ENCODE results near the gene PYM1. TPM values are rescaled to one million over a fixed set of nuclear protein-coding genes. Genes with fewer than 3 reads are reported as not detected.

PYM1 gene
- total and polyA plus RNA-seq, 2 of the 13 experiments (the other 11 are each of a cell fraction or from before 2014, with no cell fraction given) = 44.0 to 51.8 TPM

DNA sequence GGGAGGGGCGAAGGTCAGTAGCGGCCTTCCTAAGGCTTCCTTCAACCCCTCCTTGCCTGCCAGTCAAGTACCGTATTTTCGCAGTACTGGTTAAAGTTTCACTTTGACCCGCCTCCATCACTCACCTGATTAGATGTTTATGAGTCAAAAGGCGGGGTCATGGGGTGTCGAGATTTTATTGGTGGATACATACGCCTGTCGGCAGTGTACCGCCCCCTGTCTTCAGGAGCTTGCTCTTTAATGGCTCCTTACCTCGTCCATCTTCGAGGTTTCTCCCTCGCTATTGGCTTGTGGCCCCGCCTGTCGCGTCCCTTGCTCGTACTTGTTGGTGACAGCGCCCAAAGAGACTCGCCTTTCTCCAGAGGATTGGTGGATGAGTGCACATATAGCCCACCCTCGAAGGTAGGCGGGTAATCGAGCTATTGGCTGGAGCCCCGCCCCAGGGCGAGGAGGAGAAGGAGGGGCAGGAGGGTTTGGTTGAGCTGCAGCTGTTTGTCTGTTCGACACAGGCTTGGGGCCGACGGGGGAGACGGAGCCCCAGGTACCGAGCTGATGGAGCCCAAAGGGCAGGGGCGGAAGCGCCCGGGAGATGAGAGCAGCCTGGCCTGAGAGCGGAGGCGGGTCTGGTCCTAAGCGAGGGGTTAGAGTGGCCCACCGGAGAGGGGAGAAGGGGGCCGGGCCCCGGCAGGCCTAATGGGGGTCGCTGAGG, 46.1 kb upstream of the PYM1 start, which contains the start of gene RAB5B (continued):
- TF ChIP-seq ZBTB40 (IDR thresholded peaks at IDR 0.05) (no peak), ZBTB40 (CRISPR knock-in tag; IDR thresholded peaks at IDR 0.05) (peak; percentile 68; the same call in 1 of the 2 replicates), ZNF773 (CRISPR knock-in tag; IDR thresholded peaks at IDR 0.05; ENCODE audit: borderline replicate concordance) (peak; percentile 70; the same call in 1 of the 2 replicates), NR2F6 (IDR thresholded peaks at IDR 0.05) (peak; percentile 39; the same call in 1 of the 2 replicates), NR2F6 (CRISPR knock-in tag; IDR thresholded peaks at IDR 0.05) (peak; percentile 26; the same call in 1 of the 2 replicates), HOXA3 (CRISPR knock-in tag; IDR thresholded peaks at IDR 0.05) (peak; percentile 59; the same call in 1 of the 2 replicates), SP4 (CRISPR knock-in tag; IDR thresholded peaks at IDR 0.05) (peak; percentile 100), WIZ (CRISPR knock-in tag; IDR thresholded peaks at IDR 0.05) (no peak), ATF3 (CRISPR knock-in tag; IDR thresholded peaks at IDR 0.05) (peak; percentile 45; the same call in 1 of the 2 replicates), ZSCAN20 (CRISPR knock-in tag; IDR thresholded peaks at IDR 0.05; ENCODE audit: borderline replicate concordance) (no peak), CCDC6 (CRISPR knock-in tag; IDR thresholded peaks at IDR 0.05) (no peak), HOXA5 (CRISPR knock-in tag; IDR thresholded peaks at IDR 0.05) (peak; percentile 92), MYC (CRISPR knock-in tag; IDR thresholded peaks at IDR 0.05; ENCODE audit: borderline replicate concordance) (peak; percentile 64; the same call in 1 of the 2 replicates), ZNF577 (CRISPR knock-in tag; IDR thresholded peaks at IDR 0.05; ENCODE audit: borderline replicate concordance, low read depth) (no peak), ZBTB38 (CRISPR knock-in tag; IDR thresholded peaks at IDR 0.05) (peak; percentile 19; the same call in 1 of the 2 replicates), CREB1 (IDR thresholded peaks at IDR 0.05) (peak; percentile 96), CREB1 (CRISPR knock-in tag; IDR thresholded peaks at IDR 0.05) (peak; percentile 98), ZKSCAN5 (CRISPR knock-in tag; IDR thresholded peaks at IDR 0.05) (no peak; the same call in 1 of the 2 replicates)
- TF ChIP-seq, protein P1, sequence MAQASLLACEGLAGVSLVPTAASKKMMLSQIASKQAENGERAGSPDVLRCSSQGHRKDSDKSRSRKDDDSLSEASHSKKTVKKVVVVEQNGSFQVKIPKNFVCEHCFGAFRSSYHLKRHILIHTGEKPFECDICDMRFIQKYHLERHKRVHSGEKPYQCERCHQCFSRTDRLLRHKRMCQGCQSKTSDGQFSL (CRISPR knock-in tag; IDR thresholded peaks at IDR 0.05) = no peak
- TF ChIP-seq, protein P2, sequence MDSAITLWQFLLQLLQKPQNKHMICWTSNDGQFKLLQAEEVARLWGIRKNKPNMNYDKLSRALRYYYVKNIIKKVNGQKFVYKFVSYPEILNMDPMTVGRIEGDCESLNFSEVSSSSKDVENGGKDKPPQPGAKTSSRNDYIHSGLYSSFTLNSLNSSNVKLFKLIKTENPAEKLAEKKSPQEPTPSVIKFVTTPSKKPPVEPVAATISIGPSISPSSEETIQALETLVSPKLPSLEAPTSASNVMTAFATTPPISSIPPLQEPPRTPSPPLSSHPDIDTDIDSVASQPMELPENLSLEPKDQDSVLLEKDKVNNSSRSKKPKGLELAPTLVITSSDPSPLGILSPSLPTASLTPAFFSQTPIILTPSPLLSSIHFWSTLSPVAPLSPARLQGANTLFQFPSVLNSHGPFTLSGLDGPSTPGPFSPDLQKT (CRISPR knock-in tag; IDR thresholded peaks at IDR 0.05; ENCODE audit: borderline replicate concordance) = no peak

Data from HepG2 (cell line).